A549 (cell line): Measurements from ENCODE around the gene NECAB3. TPM values are rescaled to one million over a fixed set of nuclear protein-coding genes. Genes with fewer than 3 reads are reported as not detected.

Source experiments
- ATAC-seq, 2 experiments: fragments of 200-7000 bp in 1 of 2; fragments of >200 bp in 1 of 2; cut with Nextera tagmentation in 1 of 2; cut with Tn5 transposase in 1 of 2; 3 replicates each; pipeline versions ENCODE4 v1.8.0 to v1.9.1; 2018 to 2020; ENCODE audit warnings: mild to moderate bottlenecking in 1 of 2, moderate library complexity in 1 of 2
- CTCF ChIA-PET: fragments of 300-600 bp; sonication (Branson Sonifier 250); formaldehyde crosslinking; extraction: SDS; loops from one replicate; lab custom pipeline; 2021; ENCODE audit warnings: antibody characterized with exemption, inconsistent platforms; lab: Yijun Ruan, JAX
- POLR2A ChIA-PET: fragments of 350-600 bp; formaldehyde crosslinking; extraction: SDS; loops from one replicate; lab custom pipeline; 2021; ENCODE audit warnings: antibody characterized with exemption, inconsistent platforms; lab: Yijun Ruan, JAX
- DNase-seq, 2 experiments: peaks; one replicate each; pipeline versions ENCODE4 v3.0.0 to v3.0.0-alpha.2; 2011 to 2016; ENCODE audit warnings: low read depth in 1 of 2, low spot score in 1 of 2
- FAIRE-seq: peaks from 2 replicates; lab custom pipeline; 2011; peaks lifted over from hg19 to GRCh38; lab: Jason Lieb, UNC
- H3K27ac ChIP-seq, 2 experiments: fragments of >200 bp; sonication (Bioruptor Twin); formaldehyde crosslinking; 3 replicates each; pipeline ENCODE4 v1.5.1; 2016 to 2017
- H3K4me1 ChIP-seq: fragments of >200 bp; sonication (Bioruptor Twin); formaldehyde crosslinking; 3 replicates; pipeline ENCODE4 v1.6.1; 2016
- H3K4me2 ChIP-seq: fragments of >200 bp; sonication (Bioruptor Twin); formaldehyde crosslinking; 3 replicates; pipeline ENCODE4 v1.6.1; 2016
- H3K4me3 ChIP-seq: fragments of >200 bp; sonication (Bioruptor Twin); formaldehyde crosslinking; 3 replicates; pipeline ENCODE4 v1.5.1; 2016
- H3K9me3 ChIP-seq: fragments of >200 bp; sonication (Bioruptor Twin); formaldehyde crosslinking; 3 replicates; pipeline ENCODE4 v1.6.1; 2016
- BCL3 ChIP-seq: fragments of >200 bp; sonication (Bioruptor Twin); formaldehyde crosslinking; IDR thresholded peaks from 3 replicates; pipeline ENCODE4 v1.6.1; 2016
- CHD2 ChIP-seq: fragments of 150-350 bp; IDR thresholded peaks from 2 replicates; pipeline ENCODE4 v1.6.1; 2014; ENCODE audit warnings: low read length; ENCODE audit not compliant: partially characterized antibody
- CHD4 ChIP-seq: fragments of 200-600 bp; sonication (generic); IDR thresholded peaks from 2 replicates; pipeline ENCODE4 v1.6.1; 2016; ENCODE audit warnings: antibody characterized with exemption, mild to moderate bottlenecking, borderline replicate concordance
- E2F6 ChIP-seq: IDR thresholded peaks from 2 replicates; pipeline ENCODE4 v1.6.1; 2012; ENCODE audit warnings: low read depth, borderline replicate concordance
- FOSB ChIP-seq: fragments of 250-450 bp; sonication (Bioruptor Pico); IDR thresholded peaks from 2 replicates; pipeline ENCODE4 v1.5.0; 2020; ENCODE audit warnings: mild to moderate bottlenecking, moderate library complexity
- GATA3 ChIP-seq: IDR thresholded peaks from 2 replicates; pipeline ENCODE4 v1.6.1; 2012; ENCODE audit warnings: borderline replicate concordance
- HEYL ChIP-seq: fragments of 250-450 bp; sonication (Bioruptor Pico); IDR thresholded peaks from 2 replicates; pipeline ENCODE4 v1.8.0; 2021; ENCODE audit warnings: mild to moderate bottlenecking, moderate library complexity
- HOXA7 ChIP-seq: fragments of 250-450 bp; sonication (Bioruptor Pico); IDR thresholded peaks from 2 replicates; pipeline ENCODE4 v1.5.0; 2020; ENCODE audit warnings: mild to moderate bottlenecking, moderate library complexity
- JUN ChIP-seq, 2 experiments: fragments of >200 bp; sonication (Bioruptor Twin); formaldehyde crosslinking; IDR thresholded peaks; 2 replicates in 1 of 2; 3 replicates in 1 of 2; pipeline ENCODE4 v1.6.1; 2016 to 2017
- MAX ChIP-seq: IDR thresholded peaks from 2 replicates; pipeline ENCODE4 v1.6.1; 2012
- MYC ChIP-seq: IDR thresholded peaks from 2 replicates; pipeline ENCODE4 v1.6.1; 2012; ENCODE audit warnings: mild to moderate bottlenecking, inconsistent platforms, low read length, improper control_type of control experiment, borderline replicate concordance
- NFE2L2 ChIP-seq: fragments of 150-350 bp; conservative IDR thresholded peaks from 2 replicates; pipeline ENCODE4 v1.6.1; 2014; ENCODE audit warnings: low read length
- NPAS2 ChIP-seq: fragments of 250-450 bp; sonication (Bioruptor Pico); IDR thresholded peaks from 2 replicates; pipeline ENCODE4 v1.8.0; 2022; ENCODE audit warnings: mild to moderate bottlenecking, moderate library complexity, borderline replicate concordance
- PBX3 ChIP-seq: IDR thresholded peaks from 2 replicates; pipeline ENCODE4 v1.6.1; 2012
- PHF8 ChIP-seq: fragments of 200-600 bp; sonication (generic); IDR thresholded peaks from 2 replicates; pipeline ENCODE4 v1.6.1; 2016; ENCODE audit warnings: low read depth, mild to moderate bottlenecking, antibody characterized with exemption, moderate library complexity, borderline replicate concordance
- POLR2A ChIP-seq: IDR thresholded peaks from 2 replicates; pipeline ENCODE4 v1.6.1; 2012; ENCODE audit warnings: mild to moderate bottlenecking, low read length
- POLR2AphosphoS2 ChIP-seq: conservative IDR thresholded peaks from 2 replicates; pipeline ENCODE4 v1.6.1; 2012; ENCODE audit warnings: low read length, improper control_type of control experiment, inconsistent platforms
- RCOR1 ChIP-seq: fragments of 150-350 bp; IDR thresholded peaks from 2 replicates; pipeline ENCODE4 v1.6.1; 2014; ENCODE audit warnings: antibody characterized with exemption, low read length, low read depth
- REST ChIP-seq: fragments of 200-600 bp; sonication (generic); IDR thresholded peaks from 2 replicates; pipeline ENCODE4 v1.6.1; 2016; ENCODE audit warnings: antibody characterized with exemption, mild to moderate bottlenecking, moderate library complexity
- RNF2 ChIP-seq: fragments of 200-600 bp; sonication (generic); IDR thresholded peaks from 2 replicates; pipeline ENCODE4 v1.6.1; 2016; ENCODE audit warnings: low read depth, mild to moderate bottlenecking, antibody characterized with exemption, moderate library complexity, borderline replicate concordance
- SMC3 ChIP-seq: fragments of >200 bp; sonication (Bioruptor Twin); formaldehyde crosslinking; IDR thresholded peaks from 3 replicates; pipeline ENCODE4 v1.6.1; 2018; ENCODE audit warnings: inconsistent platforms
- TFCP2L1 ChIP-seq: fragments of 250-450 bp; sonication (Bioruptor Pico); IDR thresholded peaks from 2 replicates; pipeline ENCODE4 v1.5.0; 2021; ENCODE audit warnings: mild to moderate bottlenecking
- TP53 ChIP-seq: fragments of 250-450 bp; sonication (Bioruptor Pico); IDR thresholded peaks from 2 replicates; pipeline ENCODE4 v1.5.0; 2021; ENCODE audit warnings: mild to moderate bottlenecking, moderate library complexity
- USF2 ChIP-seq: fragments of 450-650 bp; IDR thresholded peaks from 2 replicates; pipeline ENCODE4 v1.6.1; 2014; ENCODE audit warnings: antibody characterized with exemption
- ZFP36 ChIP-seq: fragments of 450-650 bp; IDR thresholded peaks from 2 replicates; pipeline ENCODE4 v1.6.1; 2014; ENCODE audit warnings: borderline replicate concordance; ENCODE audit not compliant: partially characterized antibody
- WGBS: methylation state at CpG from one replicate; pipeline ENCODE4 v1.1.6; 2017; ENCODE audit errors: missing lambda C conversion rate; 5-methylcytosine and 5-hydroxymethylcytosine counted together
- polyA minus RNA-seq: library from RNA; depleted of rRNA, polyadenylated mRNA; stranded (reverse); fragments of >200 nt; gene quantifications from 2 replicates; pipeline ENCODE4 v1.2.3, GENCODE V29; 2011; rRNA and poly(A)+ RNA removed
- polyA plus RNA-seq, 4 experiments: library from polyadenylated mRNA; depleted of rRNA in 3 of 4; stranded (reverse); fragments of >200 nt; fragmentation: RNase III in 1 of 4; extraction: RNeasy Plus Mini Kit Qiagen cat#74134 plus additional on column Dnase treatment in 1 of 4; gene quantifications; 2 replicates in 3 of 4; 3 replicates in 1 of 4; pipeline ENCODE4 v1.2.3, GENCODE V29; 2011 to 2017

Gene NECAB3
- polyA plus RNA-seq (2011; rRNA removed), result 9.3 and 10.7 TPM in 2 replicates
- polyA plus RNA-seq (2012; cell fraction: cytosol; rRNA removed), result 24.6 and 31.7 TPM in 2 replicates
- 115 and 180 TPM in 2 replicates for polyA plus RNA-seq (2012; cell fraction: nucleus; rRNA removed)
- 17.2 to 21.6 TPM (median 19.3 TPM) in 3 replicates for polyA plus RNA-seq (2017; fragmentation: RNase III; extraction: RNeasy Plus Mini Kit Qiagen cat#74134 plus additional on column Dnase treatment)
- 14.3 and 19.7 TPM in 2 replicates for polyA minus RNA-seq

- H3K4me1 ChIP-seq, result peaks cover 23% of the 10 kb centered on the region
- ChIA-PET CTCF (interaction anchor here (0.9 to 2.6 kb wide), 3 partner anchors 11 to 118 kb away, joined by 3 to 8 read pairs (median 3); no protein-coding TSS in a partner anchor), POLR2A (interaction anchor here (1.5 to 1.6 kb wide), 2 partner anchors 11 kb away, joined by 3 to 5 read pairs; no protein-coding TSS in a partner anchor)
- ATAC-seq (peak; percentile 82), FAIRE-seq (no peak), DNase-seq (peak; percentile 54 to 75)
- TF ChIP-seq RCOR1, result no peak
- no peak for TF ChIP-seq GATA3
- TF ChIP-seq NPAS2, result no peak
- peak; percentile 63 for TF ChIP-seq RNF2
- TF ChIP-seq CHD2, result no peak
- peak; percentile 20; the same call in 1 of the 2 replicates for TF ChIP-seq HOXA7 (CRISPR knock-in tag)
- TF ChIP-seq TP53 (CRISPR knock-in tag), result peak; percentile 63; the same call in 1 of the 2 replicates
- no peak for TF ChIP-seq FOSB (CRISPR knock-in tag)
- TF ChIP-seq REST, result no peak
- TF ChIP-seq PHF8, result peak; percentile 76
- TF ChIP-seq ZFP36, result no peak
- TF ChIP-seq PBX3, result peak; percentile 54; the same call in 1 of the 2 replicates
- no peak for TF ChIP-seq SMC3
- TF ChIP-seq USF2, result no peak
- no peak for TF ChIP-seq HEYL (CRISPR knock-in tag)
- peak in 1 of 2 experiments; percentile 78; a peak in 3 of 5 replicates for TF ChIP-seq JUN (IDR thresholded peaks at IDR 0.05)
- TF ChIP-seq MAX, result no peak
- peak; percentile 71; the same call in 2 of the 3 replicates for TF ChIP-seq BCL3
- TF ChIP-seq POLR2AphosphoS2, result 0 out of 2 replicates have a peak, but pooled peaks have one; percentile 43
- no peak for TF ChIP-seq NFE2L2
- no peak for TF ChIP-seq MYC
- peak; percentile 86 for TF ChIP-seq POLR2A
- TF ChIP-seq E2F6, result peak; percentile 40; the same call in 1 of the 2 replicates
- TF ChIP-seq CHD4, result no peak
- no peak for TF ChIP-seq TFCP2L1 (CRISPR knock-in tag)
- H3K9me3 ChIP-seq, result no peaks in the 10 kb centered on the region
- H3K4me3 ChIP-seq, result peak within 1 kb of the TSS; percentile 61
- 14% methylated on average over 42 of the region's 73 CpGs for WGBS
- H3K27ac ChIP-seq, result peak within 1 kb of the TSS; percentile 76 to 94
- H3K4me2 ChIP-seq, result peak within 1 kb of the TSS; percentile 82
These were observed at the start of gene NECAB3 for GRCh38 chr20:33674294-33675135. Gene NECAB3, minus strand, starts transcription at chr20:33674428. Its CDS starts 76 bp downstream, at chr20:33674352.
